GM19193 (cell line): ENCODE results near the gene GPC5.

Experiments
- POLR2A ChIP-seq: IDR thresholded peaks from 4 replicates; pipeline ENCODE4 v1.6.1; 2011; ENCODE audit not compliant: insufficient read depth, insufficient read length; ENCODE audit errors: extremely low read depth

The GPC5 gene

DNA sequence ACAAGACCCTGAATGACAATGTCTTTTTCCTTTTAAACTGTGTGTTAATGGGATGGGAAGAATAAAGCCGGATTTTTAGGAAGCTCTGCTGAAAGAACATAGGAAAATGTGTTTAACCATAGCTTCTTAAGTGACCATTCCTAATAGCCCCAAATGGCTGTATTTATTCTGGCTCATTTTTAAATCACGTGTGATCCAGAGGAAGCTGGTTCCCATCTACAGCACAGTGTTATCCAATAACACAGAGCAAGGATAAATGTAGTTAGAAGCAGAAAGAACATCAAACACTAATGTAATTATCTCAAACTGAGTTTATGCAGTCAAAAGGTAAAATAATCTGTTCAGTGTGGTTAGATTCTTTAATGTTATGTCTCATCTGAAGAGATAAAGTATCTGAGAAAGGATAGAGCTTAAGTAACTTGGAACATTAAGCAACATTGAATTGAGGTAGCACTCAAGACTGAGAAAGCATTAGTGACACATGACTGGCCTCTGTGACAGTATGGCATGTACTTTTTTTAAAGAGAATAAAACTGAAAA, 853.3 kb downstream of the GPC5 start:
- no peak for TF ChIP-seq POLR2A

GRCh38 chr13:92255526-92255925, 857.1 kb downstream of the GPC5 start:
- no peak for TF ChIP-seq POLR2A

- TF ChIP-seq POLR2A = no peak
Measured at GRCh38 chr13:92256211-92256610, 857.8 kb downstream of the GPC5 start.

GRCh38 chr13:92259046-92259445, 860.6 kb downstream of the GPC5 start:
- TF ChIP-seq POLR2A = no peak

DNA sequence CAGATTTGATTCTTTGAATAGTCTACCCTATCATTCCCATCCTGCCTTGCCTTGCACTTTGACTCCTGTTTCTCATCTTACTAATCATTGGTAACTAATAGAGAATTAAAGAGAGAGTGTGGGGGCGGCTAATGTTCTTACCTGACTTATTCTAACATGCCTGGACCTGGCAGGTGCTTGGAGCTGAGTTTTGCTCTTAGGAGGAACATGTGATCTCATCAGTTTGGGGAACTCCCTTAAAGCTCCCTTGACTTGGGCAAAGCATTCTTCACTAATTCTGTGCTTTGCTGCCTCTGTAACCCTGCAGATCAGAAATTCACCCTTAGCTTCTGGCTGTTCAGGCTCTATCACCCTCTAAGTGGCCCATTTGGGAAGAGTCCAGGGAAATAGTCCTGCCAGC, 861.1 kb downstream of the GPC5 start:
- no peak for TF ChIP-seq POLR2A

DNA sequence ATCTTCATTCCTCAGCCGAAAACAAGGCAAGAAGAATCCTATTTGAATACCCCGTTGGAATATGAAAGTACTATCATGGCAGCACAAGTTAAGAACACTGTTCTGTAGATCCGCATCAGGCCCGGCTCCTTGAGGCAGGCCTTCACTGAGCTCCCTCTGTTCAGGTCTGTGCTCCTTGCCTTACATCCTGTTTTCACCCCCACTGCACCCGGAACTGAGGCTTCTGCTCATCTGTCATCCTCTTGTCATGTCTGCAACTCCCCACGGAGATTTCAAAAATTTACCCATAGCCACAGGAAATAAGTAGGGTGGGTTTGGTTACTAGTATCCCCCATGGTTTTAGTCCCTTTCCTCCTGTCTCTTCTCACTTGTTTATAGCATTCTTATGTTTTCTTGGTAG, 861.9 kb downstream of the GPC5 start:
- TF ChIP-seq POLR2A = no peak

DNA sequence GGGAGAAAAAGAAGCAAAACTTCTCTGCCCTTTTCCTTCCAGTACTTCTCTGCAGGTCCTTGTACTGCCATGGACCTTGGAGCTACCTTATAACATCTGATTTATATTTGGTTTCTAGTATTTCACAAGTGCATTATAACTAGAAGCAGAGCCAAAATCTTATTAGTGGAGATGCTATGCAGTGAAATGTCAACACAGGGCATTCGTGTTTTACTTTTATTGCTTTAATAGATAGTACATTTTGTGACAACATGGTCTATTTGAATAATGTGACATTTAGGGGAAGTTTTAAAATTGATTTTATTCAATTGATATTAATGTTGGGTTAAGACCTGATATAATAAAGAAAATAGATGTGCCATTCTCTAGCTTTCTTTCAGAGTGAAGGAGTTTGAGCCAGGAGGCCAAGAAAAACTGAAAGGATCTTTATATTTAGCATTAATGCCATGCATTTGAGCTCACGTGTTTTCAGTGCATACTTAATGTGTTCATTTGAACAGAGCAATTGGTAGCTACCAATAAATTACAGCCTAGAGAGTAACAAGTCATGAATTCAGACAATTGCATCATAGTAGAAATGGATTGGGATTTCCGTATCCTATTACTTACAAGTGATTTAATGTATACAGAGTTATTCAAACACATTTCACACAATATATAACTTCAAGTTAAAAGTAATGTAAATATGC, 863.8 kb downstream of the GPC5 start:
- TF ChIP-seq POLR2A = no peak

- TF ChIP-seq POLR2A = no peak
Measured at GRCh38 chr13:92265408-92265807, 867.0 kb downstream of the GPC5 start.

- TF ChIP-seq POLR2A = no peak
Measured at GRCh38 chr13:92270990-92271389, 872.6 kb downstream of the GPC5 start.

- TF ChIP-seq POLR2A = no peak
Measured at GRCh38 chr13:92272177-92272576, 873.8 kb downstream of the GPC5 start.

DNA sequence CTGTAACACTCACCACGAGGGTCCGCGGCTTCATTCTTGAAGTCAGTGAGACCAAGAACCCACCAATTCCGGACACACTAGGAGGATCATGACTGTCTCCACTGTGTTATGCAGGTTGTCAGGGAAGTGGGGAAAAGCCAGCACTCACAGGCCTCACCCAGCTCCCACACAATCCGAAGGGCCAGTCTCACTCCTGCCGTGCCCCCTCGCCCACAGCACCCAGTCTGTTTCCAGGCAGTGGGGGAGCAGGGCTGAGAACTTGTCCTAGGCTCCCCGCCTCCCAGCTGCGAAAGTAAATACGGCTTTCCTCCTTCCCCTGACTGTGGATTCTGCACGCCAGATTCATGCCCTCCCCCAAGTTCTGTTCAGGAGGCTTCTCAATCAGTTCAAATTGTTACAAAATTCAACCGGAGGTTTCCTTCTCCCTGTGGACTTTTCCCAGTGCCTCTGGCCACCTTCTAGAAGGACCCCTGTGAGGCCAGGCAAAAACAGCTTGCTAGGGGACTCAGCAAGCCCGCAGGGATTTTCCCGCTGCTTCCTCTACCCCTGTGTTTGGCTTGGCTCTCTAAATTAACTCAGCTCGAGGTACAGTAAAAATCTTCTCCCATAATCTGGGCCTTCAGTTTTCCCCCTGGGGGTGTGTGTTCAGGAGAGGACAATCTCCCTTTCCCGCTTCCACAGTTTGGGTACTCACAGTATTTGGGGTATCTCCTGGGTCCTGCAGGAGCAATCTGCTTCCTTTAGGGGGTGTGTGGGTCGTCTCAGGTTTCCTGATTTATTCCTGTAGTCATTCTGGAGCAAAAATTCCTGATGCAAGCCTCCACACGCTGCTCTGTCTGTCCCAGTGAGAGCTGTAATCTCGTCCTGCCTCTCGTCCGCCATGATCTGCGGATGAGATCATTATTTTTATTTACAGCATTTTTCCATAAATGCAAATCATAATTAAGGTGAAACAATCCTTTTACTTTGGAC, 899.8 kb downstream of the GPC5 start:
- TF ChIP-seq POLR2A = no peak

DNA sequence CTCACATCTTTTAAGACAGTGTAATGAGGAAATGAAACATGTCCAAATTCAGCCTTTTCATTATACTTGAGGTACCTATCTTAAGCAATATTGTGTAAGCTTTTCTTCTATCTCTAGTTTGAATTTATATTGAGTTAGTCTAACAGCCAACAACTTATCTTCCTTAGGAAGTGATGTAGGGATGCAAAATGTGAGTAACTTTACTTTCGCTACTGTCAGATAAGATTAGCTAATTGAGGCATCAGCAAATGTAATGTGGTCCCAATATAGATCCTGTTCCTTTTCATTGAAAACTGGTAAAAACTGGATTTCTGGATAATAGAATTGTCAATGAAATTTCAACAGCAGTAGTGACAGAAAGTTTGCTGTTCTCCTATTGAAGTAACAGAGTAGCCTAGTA, 902.2 kb downstream of the GPC5 start:
- no peak for TF ChIP-seq POLR2A

- no peak for TF ChIP-seq POLR2A
Measured at GRCh38 chr13:92303428-92303827, 905.0 kb downstream of the GPC5 start.

GRCh38 chr13:92307752-92308151, 909.3 kb downstream of the GPC5 start:
- TF ChIP-seq POLR2A = no peak

GRCh38 chr13:92312823-92313222, 914.4 kb downstream of the GPC5 start:
- TF ChIP-seq POLR2A = no peak

- no peak for TF ChIP-seq POLR2A
Measured at GRCh38 chr13:92313382-92313781, 915.0 kb downstream of the GPC5 start.
